GM23338 (cell line): ENCODE results near the gene EPHA8. TPM values are rescaled to one million over a fixed set of nuclear protein-coding genes. Genes with fewer than 3 reads are reported as not detected.

Experiments
- ATAC-seq: fragments of 200-7000 bp; cut with Tn5 transposase; 3 replicates; pipeline ENCODE4 v1.9.1; 2020
- DNase-seq: peaks from one replicate; pipeline ENCODE4 v3.0.0-alpha.2; 2015; ENCODE audit warnings: low spot score
- H2AFZ ChIP-seq: fragments of 200-600 bp; sonication (generic); 2 replicates; pipeline ENCODE4 v1.8.0; 2016; ENCODE audit warnings: antibody characterized with exemption, mild to moderate bottlenecking, moderate library complexity
- H3F3A ChIP-seq: fragments of 200-600 bp; sonication (generic); replicated peaks from 2 replicates; pipeline ENCODE4 v1.8.0; 2017; ENCODE audit warnings: antibody characterized with exemption, mixed run types, low read depth
- H3K27ac ChIP-seq: fragments of 200-600 bp; sonication (generic); 2 replicates; pipeline ENCODE4 v1.6.1; 2016; ENCODE audit warnings: low read depth
- H3K27me3 ChIP-seq: fragments of 200-600 bp; sonication (generic); 2 replicates; pipeline ENCODE4 v1.8.0; 2016; ENCODE audit warnings: mild to moderate bottlenecking, mixed run types, moderate library complexity; ENCODE audit not compliant: insufficient read depth
- H3K36me3 ChIP-seq: fragments of 200-600 bp; sonication (generic); 2 replicates; pipeline ENCODE4 v1.8.0; 2016; ENCODE audit warnings: mild to moderate bottlenecking; ENCODE audit not compliant: insufficient read depth
- H3K4me1 ChIP-seq: fragments of 200-600 bp; sonication (generic); 2 replicates; pipeline ENCODE4 v1.8.0; 2016; ENCODE audit warnings: mild to moderate bottlenecking, moderate library complexity; ENCODE audit not compliant: insufficient read depth
- H3K4me2 ChIP-seq: fragments of 200-600 bp; sonication (generic); 2 replicates; pipeline ENCODE4 v1.7.1; 2017; ENCODE audit warnings: mixed run types
- H3K4me3 ChIP-seq: fragments of 200-600 bp; sonication (generic); 2 replicates; pipeline ENCODE4 v1.6.1; 2016; ENCODE audit warnings: mixed run types
- H3K79me2 ChIP-seq: fragments of 200-600 bp; sonication (generic); replicated peaks from 2 replicates; pipeline ENCODE4 v1.8.0; 2017; ENCODE audit warnings: mild to moderate bottlenecking; ENCODE audit not compliant: insufficient read depth
- H3K9me2 ChIP-seq: fragments of 200-600 bp; sonication (generic); 2 replicates; pipeline ENCODE4 v1.8.0; 2017; ENCODE audit not compliant: insufficient read depth
- H4K20me1 ChIP-seq: fragments of 200-600 bp; sonication (generic); replicated peaks from 2 replicates; pipeline ENCODE4 v1.8.0; 2017; ENCODE audit warnings: mild to moderate bottlenecking; ENCODE audit not compliant: insufficient read depth
- H3K27ac Mint-ChIP-seq: 2 replicates; pipeline ENCODE4 v1.8.0; 2020; ENCODE audit warnings: inconsistent platforms, mild to moderate bottlenecking, moderate library complexity, mixed read lengths
- H3K27me3 Mint-ChIP-seq: 3 replicates; pipeline ENCODE4 v1.8.0; 2022; ENCODE audit warnings: low read depth, mild to moderate bottlenecking, moderate library complexity, mixed read lengths, inconsistent platforms; ENCODE audit not compliant: insufficient read depth, poor library complexity
- H3K36me3 Mint-ChIP-seq: 3 replicates; pipeline ENCODE4 v1.8.0; 2021; ENCODE audit warnings: low read depth, mild to moderate bottlenecking, inconsistent platforms, moderate library complexity, mixed read lengths
- H3K4me1 Mint-ChIP-seq: 3 replicates; pipeline ENCODE4 v1.8.0; 2020; ENCODE audit warnings: mild to moderate bottlenecking, inconsistent platforms, mixed read lengths
- H3K4me3 Mint-ChIP-seq: 3 replicates; pipeline ENCODE4 v1.8.0; 2021; ENCODE audit warnings: moderate library complexity, mild to moderate bottlenecking, inconsistent platforms, mixed read lengths
- H3K9me3 Mint-ChIP-seq: 3 replicates; pipeline ENCODE4 v1.8.0; 2020; ENCODE audit warnings: moderate library complexity, mild to moderate bottlenecking, inconsistent platforms, mixed read lengths
- CREB1 ChIP-seq: fragments of 250-450 bp; sonication (Bioruptor Pico); IDR thresholded peaks from 2 replicates; pipeline ENCODE4 v1.5.0; 2020; ENCODE audit warnings: low read depth, mild to moderate bottlenecking, moderate library complexity
- EZH2 ChIP-seq: fragments of 200-600 bp; sonication (generic); IDR thresholded peaks from one replicate; pipeline ENCODE4 v1.8.0; 2017; ENCODE audit warnings: antibody characterized with exemption, mild to moderate bottlenecking, low read depth; ENCODE audit not compliant: unreplicated experiment
- EZH2phosphoT487 ChIP-seq: fragments of 200-600 bp; sonication (generic); IDR thresholded peaks from one replicate; pipeline ENCODE4 v1.8.1; 2018; ENCODE audit warnings: antibody characterized with exemption; ENCODE audit not compliant: unreplicated experiment
- JUNB ChIP-seq: IDR thresholded peaks from one replicate; pipeline ENCODE4 v1.6.1; 2016; ENCODE audit warnings: antibody characterized with exemption; ENCODE audit not compliant: unreplicated experiment
- POLR2AphosphoS5 ChIP-seq: IDR thresholded peaks from 2 replicates; pipeline ENCODE4 v1.6.1; 2016; ENCODE audit warnings: antibody characterized with exemption, low read depth
- STAT1 ChIP-seq: IDR thresholded peaks from one replicate; pipeline ENCODE4 v1.6.1; 2016; ENCODE audit warnings: antibody characterized with exemption; ENCODE audit not compliant: unreplicated experiment
- ZNF114 ChIP-seq: fragments of 250-450 bp; sonication (Bioruptor Pico); IDR thresholded peaks from 2 replicates; pipeline ENCODE4 v1.5.0; 2020; ENCODE audit warnings: mild to moderate bottlenecking, moderate library complexity
- ZNF331 ChIP-seq: fragments of 250-450 bp; sonication (Bioruptor Pico); IDR thresholded peaks from 2 replicates; pipeline ENCODE4 v1.5.0; 2020; ENCODE audit warnings: low read depth, mild to moderate bottlenecking, moderate library complexity
- polyA plus RNA-seq: library from polyadenylated mRNA; unstranded; fragments of >200 nt; fragmentation: Nextera tagmentation; extraction: Ambion mirVana; gene quantifications from 2 replicates; pipeline ENCODE4 v1.2.1, GENCODE V29; 2016
- total RNA-seq: library from RNA; depleted of rRNA; stranded (reverse); fragments of >200 nt; shearing (Covaris generic); gene quantifications from 2 replicates; pipeline ENCODE4 v1.2.3, GENCODE V29; 2014
- TF ChIP-seq, protein P1 (sequence below), 2 experiments: fragments of 200-600 bp in 1 of 2; sonication (generic) in 1 of 2; conservative IDR thresholded peaks; 2 replicates each; pipeline versions ENCODE4 v1.5.1 to v1.6.1; 2016 to 2017; ENCODE audit warnings: antibody characterized with exemption in 2 of 2, low read depth in 2 of 2, mild to moderate bottlenecking in 2 of 2, moderate library complexity in 1 of 2
- TF ChIP-seq, protein P2 (sequence below): IDR thresholded peaks from 2 replicates; pipeline ENCODE4 v1.6.1; 2016; ENCODE audit warnings: antibody characterized with exemption
- TF ChIP-seq, protein P3 (sequence below): fragments of 250-450 bp; sonication (Bioruptor Pico); IDR thresholded peaks from 2 replicates; pipeline ENCODE4 v1.5.0; 2020; ENCODE audit warnings: mild to moderate bottlenecking, moderate library complexity

The EPHA8 gene
- total and polyA plus RNA-seq, 2 experiments from 2014 or later = 2.3 to 5.0 TPM

DNA sequence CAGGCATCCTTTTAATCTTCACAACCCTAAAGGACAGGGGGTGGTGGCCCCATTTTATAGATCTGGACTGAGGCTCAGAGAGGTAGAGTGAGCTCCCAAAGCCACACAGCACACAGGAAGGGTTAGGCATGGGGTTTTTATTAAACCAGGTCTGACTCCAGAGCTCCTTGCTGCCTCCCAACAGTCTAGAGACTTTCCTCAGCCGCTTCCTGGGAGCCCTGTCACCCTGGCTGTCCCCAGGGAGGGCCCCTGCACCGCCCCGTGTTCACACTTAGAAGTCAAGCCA is 8.0 kb upstream of the EPHA8 start (continued):
- no peak for TF ChIP-seq POLR2AphosphoS5
- no peak for TF ChIP-seq CREB1 (CRISPR knock-in tag)
- no peak for TF ChIP-seq STAT1
- no peak for TF ChIP-seq EZH2

DNA sequence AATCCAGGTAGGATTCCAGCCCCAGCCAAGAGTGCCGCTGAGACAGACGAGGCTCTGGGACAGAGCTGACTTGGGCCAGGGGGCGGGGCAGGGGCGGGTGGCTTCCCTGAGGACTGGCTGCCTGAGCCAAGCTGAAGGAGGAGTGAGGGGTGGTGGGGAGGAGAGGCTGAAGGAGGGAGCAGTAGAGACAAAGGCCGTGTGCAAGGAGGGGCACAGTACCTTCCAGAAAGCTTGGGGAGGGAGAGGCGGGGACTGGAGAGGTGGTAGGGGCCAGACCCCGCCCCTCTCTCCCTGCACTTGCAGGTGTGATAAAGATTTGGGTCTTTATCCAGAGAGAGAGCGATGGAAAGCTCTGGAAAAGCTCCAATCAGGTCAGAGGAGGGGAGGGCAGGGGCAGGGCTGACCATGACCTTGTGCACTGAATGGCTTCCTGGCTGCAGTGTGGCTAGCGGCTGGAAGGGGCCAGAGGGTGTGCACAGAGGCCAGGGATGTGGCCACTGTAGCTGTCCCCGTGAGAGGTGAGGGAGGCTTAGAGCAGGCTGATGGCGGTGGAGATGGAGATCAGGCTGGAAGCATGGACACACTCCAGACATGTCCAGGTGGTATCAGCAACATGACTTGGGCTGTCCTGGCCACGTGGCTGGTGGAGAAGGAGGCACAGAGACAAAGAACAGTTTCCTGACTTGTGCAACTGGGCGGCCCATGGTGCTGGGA is 6.7 kb upstream of the EPHA8 start:
- Mint-ChIP-seq H3K27me3 (peaks cover 36% of the 10 kb centered on the region), H3K4me1 (peaks cover 36% of the 10 kb centered on the region), H3K9me3 (no peaks in the 10 kb centered on the region), H3K36me3 (no peaks in the 10 kb centered on the region), H3K4me3 (peak overlapping the region; percentile 19; the same call in 1 of the 3 replicates), H3K27ac (no peak overlapping the region)
- H3K79me2 ChIP-seq = no peaks in the 10 kb centered on the region
- peaks cover 28% of the 10 kb centered on the region for H3K4me1 ChIP-seq
- H3K4me2 ChIP-seq = peak overlapping the region; percentile 62; the same call in 1 of the 2 replicates
- H3K27me3 ChIP-seq = peaks cover 5% of the 10 kb centered on the region; the same call in 1 of the 2 replicates
- peak overlapping the region; percentile 36; the same call in 1 of the 2 replicates for H3K4me3 ChIP-seq
- H3K9me2 ChIP-seq = no peaks in the 10 kb centered on the region
- DNase-seq (peak; percentile 78), ATAC-seq (peak; percentile 84)
- H3K27ac ChIP-seq = no peak overlapping the region
- no peaks in the 10 kb centered on the region for H3F3A ChIP-seq
- no peaks in the 10 kb centered on the region for H4K20me1 ChIP-seq
- H3K36me3 ChIP-seq = no peaks in the 10 kb centered on the region
- peak overlapping the region; percentile 98 for H2AFZ ChIP-seq
- TF ChIP-seq, protein P1, sequence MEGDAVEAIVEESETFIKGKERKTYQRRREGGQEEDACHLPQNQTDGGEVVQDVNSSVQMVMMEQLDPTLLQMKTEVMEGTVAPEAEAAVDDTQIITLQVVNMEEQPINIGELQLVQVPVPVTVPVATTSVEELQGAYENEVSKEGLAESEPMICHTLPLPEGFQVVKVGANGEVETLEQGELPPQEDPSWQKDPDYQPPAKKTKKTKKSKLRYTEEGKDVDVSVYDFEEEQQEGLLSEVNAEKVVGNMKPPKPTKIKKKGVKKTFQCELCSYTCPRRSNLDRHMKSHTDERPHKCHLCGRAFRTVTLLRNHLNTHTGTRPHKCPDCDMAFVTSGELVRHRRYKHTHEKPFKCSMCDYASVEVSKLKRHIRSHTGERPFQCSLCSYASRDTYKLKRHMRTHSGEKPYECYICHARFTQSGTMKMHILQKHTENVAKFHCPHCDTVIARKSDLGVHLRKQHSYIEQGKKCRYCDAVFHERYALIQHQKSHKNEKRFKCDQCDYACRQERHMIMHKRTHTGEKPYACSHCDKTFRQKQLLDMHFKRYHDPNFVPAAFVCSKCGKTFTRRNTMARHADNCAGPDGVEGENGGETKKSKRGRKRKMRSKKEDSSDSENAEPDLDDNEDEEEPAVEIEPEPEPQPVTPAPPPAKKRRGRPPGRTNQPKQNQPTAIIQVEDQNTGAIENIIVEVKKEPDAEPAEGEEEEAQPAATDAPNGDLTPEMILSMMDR (conservative IDR thresholded peaks at IDR 0.05; ENCODE audit: low read depth in 2 of 2) = no peak
- TF ChIP-seq EZH2phosphoT487 (no peak), ZNF331 (CRISPR knock-in tag) (no peak), JUNB (no peak), STAT1 (no peak), ZNF114 (CRISPR knock-in tag) (no peak), POLR2AphosphoS5 (no peak; the same call in 1 of the 2 replicates), CREB1 (CRISPR knock-in tag) (no peak), EZH2 (no peak)
- TF ChIP-seq, protein P2, sequence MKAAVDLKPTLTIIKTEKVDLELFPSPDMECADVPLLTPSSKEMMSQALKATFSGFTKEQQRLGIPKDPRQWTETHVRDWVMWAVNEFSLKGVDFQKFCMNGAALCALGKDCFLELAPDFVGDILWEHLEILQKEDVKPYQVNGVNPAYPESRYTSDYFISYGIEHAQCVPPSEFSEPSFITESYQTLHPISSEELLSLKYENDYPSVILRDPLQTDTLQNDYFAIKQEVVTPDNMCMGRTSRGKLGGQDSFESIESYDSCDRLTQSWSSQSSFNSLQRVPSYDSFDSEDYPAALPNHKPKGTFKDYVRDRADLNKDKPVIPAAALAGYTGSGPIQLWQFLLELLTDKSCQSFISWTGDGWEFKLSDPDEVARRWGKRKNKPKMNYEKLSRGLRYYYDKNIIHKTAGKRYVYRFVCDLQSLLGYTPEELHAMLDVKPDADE = no peak
- TF ChIP-seq, protein P3, sequence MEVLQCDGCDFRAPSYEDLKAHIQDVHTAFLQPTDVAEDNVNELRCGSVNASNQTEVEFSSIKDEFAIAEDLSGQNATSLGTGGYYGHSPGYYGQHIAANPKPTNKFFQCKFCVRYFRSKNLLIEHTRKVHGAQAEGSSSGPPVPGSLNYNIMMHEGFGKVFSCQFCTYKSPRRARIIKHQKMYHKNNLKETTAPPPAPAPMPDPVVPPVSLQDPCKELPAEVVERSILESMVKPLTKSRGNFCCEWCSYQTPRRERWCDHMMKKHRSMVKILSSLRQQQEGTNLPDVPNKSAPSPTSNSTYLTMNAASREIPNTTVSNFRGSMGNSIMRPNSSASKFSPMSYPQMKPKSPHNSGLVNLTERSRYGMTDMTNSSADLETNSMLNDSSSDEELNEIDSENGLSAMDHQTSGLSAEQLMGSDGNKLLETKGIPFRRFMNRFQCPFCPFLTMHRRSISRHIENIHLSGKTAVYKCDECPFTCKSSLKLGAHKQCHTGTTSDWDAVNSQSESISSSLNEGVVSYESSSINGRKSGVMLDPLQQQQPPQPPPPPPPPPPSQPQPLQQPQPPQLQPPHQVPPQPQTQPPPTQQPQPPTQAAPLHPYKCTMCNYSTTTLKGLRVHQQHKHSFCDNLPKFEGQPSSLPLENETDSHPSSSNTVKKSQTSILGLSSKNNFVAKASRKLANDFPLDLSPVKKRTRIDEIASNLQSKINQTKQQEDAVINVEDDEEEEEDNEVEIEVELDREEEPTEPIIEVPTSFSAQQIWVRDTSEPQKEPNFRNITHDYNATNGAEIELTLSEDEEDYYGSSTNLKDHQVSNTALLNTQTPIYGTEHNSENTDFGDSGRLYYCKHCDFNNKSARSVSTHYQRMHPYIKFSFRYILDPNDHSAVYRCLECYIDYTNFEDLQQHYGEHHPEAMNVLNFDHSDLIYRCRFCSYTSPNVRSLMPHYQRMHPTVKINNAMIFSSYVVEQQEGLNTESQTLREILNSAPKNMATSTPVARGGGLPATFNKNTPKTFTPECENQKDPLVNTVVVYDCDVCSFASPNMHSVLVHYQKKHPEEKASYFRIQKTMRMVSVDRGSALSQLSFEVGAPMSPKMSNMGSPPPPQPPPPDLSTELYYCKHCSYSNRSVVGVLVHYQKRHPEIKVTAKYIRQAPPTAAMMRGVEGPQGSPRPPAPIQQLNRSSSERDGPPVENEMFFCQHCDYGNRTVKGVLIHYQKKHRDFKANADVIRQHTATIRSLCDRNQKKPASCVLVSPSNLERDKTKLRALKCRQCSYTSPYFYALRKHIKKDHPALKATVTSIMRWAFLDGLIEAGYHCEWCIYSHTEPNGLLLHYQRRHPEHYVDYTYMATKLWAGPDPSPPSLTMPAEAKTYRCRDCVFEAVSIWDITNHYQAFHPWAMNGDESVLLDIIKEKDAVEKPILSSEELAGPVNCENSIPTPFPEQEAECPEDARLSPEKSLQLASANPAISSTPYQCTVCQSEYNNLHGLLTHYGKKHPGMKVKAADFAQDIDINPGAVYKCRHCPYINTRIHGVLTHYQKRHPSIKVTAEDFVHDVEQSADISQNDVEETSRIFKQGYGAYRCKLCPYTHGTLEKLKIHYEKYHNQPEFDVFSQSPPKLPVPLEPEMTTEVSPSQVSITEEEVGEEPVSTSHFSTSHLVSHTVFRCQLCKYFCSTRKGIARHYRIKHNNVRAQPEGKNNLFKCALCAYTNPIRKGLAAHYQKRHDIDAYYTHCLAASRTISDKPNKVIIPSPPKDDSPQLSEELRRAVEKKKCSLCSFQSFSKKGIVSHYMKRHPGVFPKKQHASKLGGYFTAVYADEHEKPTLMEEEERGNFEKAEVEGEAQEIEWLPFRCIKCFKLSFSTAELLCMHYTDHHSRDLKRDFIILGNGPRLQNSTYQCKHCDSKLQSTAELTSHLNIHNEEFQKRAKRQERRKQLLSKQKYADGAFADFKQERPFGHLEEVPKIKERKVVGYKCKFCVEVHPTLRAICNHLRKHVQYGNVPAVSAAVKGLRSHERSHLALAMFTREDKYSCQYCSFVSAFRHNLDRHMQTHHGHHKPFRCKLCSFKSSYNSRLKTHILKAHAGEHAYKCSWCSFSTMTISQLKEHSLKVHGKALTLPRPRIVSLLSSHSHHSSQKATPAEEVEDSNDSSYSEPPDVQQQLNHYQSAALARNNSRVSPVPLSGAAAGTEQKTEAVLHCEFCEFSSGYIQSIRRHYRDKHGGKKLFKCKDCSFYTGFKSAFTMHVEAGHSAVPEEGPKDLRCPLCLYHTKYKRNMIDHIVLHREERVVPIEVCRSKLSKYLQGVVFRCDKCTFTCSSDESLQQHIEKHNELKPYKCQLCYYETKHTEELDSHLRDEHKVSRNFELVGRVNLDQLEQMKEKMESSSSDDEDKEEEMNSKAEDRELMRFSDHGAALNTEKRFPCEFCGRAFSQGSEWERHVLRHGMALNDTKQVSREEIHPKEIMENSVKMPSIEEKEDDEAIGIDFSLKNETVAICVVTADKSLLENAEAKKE (CRISPR knock-in tag) = no peak
